ENCODE measurements around the gene RAB10.

RAB10 gene

GRCh38 chr2:26174691-26175465 is 141.0 kb downstream of the RAB10 start:
- no peaks in the 10 kb centered on the region for H3K79me2 ChIP-seq (ENCODE audit: low read length)
- peaks cover 20% of the 10 kb centered on the region for H3K4me1 ChIP-seq (ENCODE audit: low read length)
- H3K9ac ChIP-seq (ENCODE audit: low read length) = no peak overlapping the region
- H4K20me1 ChIP-seq (ENCODE audit: insufficient read depth, low read length) = no peaks in the 10 kb centered on the region
- no peak overlapping the region for H3K4me3 ChIP-seq (ENCODE audit: low read length)
- no peak overlapping the region for H3K27ac ChIP-seq (ENCODE audit: low read length)
- H3K9me3 ChIP-seq (ENCODE audit: insufficient read depth, low read length) = no peaks in the 10 kb centered on the region
- peak overlapping the region; percentile 41; the same call in 1 of the 2 replicates for H3K4me2 ChIP-seq (ENCODE audit: low read length)
- no peaks in the 10 kb centered on the region for H3K36me3 ChIP-seq (replicated peaks; ENCODE audit: low read depth, low read length)
- H3K27me3 ChIP-seq (ENCODE audit: low read depth, low read length) = no peaks in the 10 kb centered on the region
- no peak for TF ChIP-seq EZH2phosphoT487 (IDR thresholded peaks at IDR 0.05; ENCODE audit: low read depth)
- TF ChIP-seq CTCF (IDR thresholded peaks at IDR 0.05; ENCODE audit: low read depth, low read length) = no peak
- no peak overlapping the region for H2AFZ ChIP-seq (ENCODE audit: low read depth, low read length)

- peak overlapping the region; percentile 41 for H3K4me2 ChIP-seq (ENCODE audit: low read length)
- no peaks in the 10 kb centered on the region for H3K36me3 ChIP-seq (replicated peaks; ENCODE audit: low read depth, low read length)
- no peak overlapping the region for H3K27ac ChIP-seq (ENCODE audit: low read length)
- TF ChIP-seq CTCF (IDR thresholded peaks at IDR 0.05; ENCODE audit: low read depth, low read length) (no peak), EZH2phosphoT487 (IDR thresholded peaks at IDR 0.05; ENCODE audit: low read depth) (no peak)
- H3K4me1 ChIP-seq (ENCODE audit: low read length) = peaks cover 20% of the 10 kb centered on the region
- H3K27me3 ChIP-seq (ENCODE audit: low read depth, low read length) = no peaks in the 10 kb centered on the region
- no peaks in the 10 kb centered on the region for H3K79me2 ChIP-seq (ENCODE audit: low read length)
- no peak overlapping the region for H3K9ac ChIP-seq (ENCODE audit: low read length)
- no peaks in the 10 kb centered on the region for H4K20me1 ChIP-seq (ENCODE audit: insufficient read depth, low read length)
- no peaks in the 10 kb centered on the region for H3K9me3 ChIP-seq (ENCODE audit: insufficient read depth, low read length)
- H2AFZ ChIP-seq (ENCODE audit: low read depth, low read length) = no peak overlapping the region
- no peak overlapping the region for H3K4me3 ChIP-seq (ENCODE audit: low read length)
Observed at GRCh38 chr2:26175466-26176278, 141.8 kb downstream of the RAB10 start.

- no peaks in the 10 kb centered on the region for H3K79me2 ChIP-seq (ENCODE audit: low read length)
- peaks cover 20% of the 10 kb centered on the region for H3K4me1 ChIP-seq (ENCODE audit: low read length)
- H3K9me3 ChIP-seq (ENCODE audit: insufficient read depth, low read length) = no peaks in the 10 kb centered on the region
- no peaks in the 10 kb centered on the region for H3K27me3 ChIP-seq (ENCODE audit: low read depth, low read length)
- no peak overlapping the region for H3K9ac ChIP-seq (ENCODE audit: low read length)
- no peak overlapping the region for H3K27ac ChIP-seq (ENCODE audit: low read length)
- no peak for TF ChIP-seq EZH2phosphoT487 (IDR thresholded peaks at IDR 0.05; ENCODE audit: low read depth)
- no peak for TF ChIP-seq CTCF (IDR thresholded peaks at IDR 0.05; ENCODE audit: low read depth, low read length)
- H3K36me3 ChIP-seq (replicated peaks; ENCODE audit: low read depth, low read length) = no peaks in the 10 kb centered on the region
- no peaks in the 10 kb centered on the region for H4K20me1 ChIP-seq (ENCODE audit: insufficient read depth, low read length)
- no peak overlapping the region for H3K4me2 ChIP-seq (ENCODE audit: low read length)
- no peak overlapping the region for H2AFZ ChIP-seq (ENCODE audit: low read depth, low read length)
- no peak overlapping the region for H3K4me3 ChIP-seq (ENCODE audit: low read length)
Observed at GRCh38 chr2:26176279-26176615, 142.4 kb downstream of the RAB10 start.

GRCh38 chr2:26177122-26177521 is 143.2 kb downstream of the RAB10 start:
- H3K79me2 ChIP-seq (ENCODE audit: low read length) = no peaks in the 10 kb centered on the region
- H3K4me1 ChIP-seq (ENCODE audit: low read length) = peaks cover 20% of the 10 kb centered on the region
- H3K27me3 ChIP-seq (ENCODE audit: low read depth, low read length) = no peaks in the 10 kb centered on the region
- TF ChIP-seq CTCF (IDR thresholded peaks at IDR 0.05; ENCODE audit: low read depth, low read length) = no peak
- TF ChIP-seq EZH2phosphoT487 (IDR thresholded peaks at IDR 0.05; ENCODE audit: low read depth) = no peak
- H3K36me3 ChIP-seq (replicated peaks; ENCODE audit: low read depth, low read length) = no peaks in the 10 kb centered on the region
- no peak overlapping the region for H3K4me3 ChIP-seq (ENCODE audit: low read length)
- H3K9ac ChIP-seq (ENCODE audit: low read length) = no peak overlapping the region
- H3K27ac ChIP-seq (ENCODE audit: low read length) = no peak overlapping the region
- H3K9me3 ChIP-seq (ENCODE audit: insufficient read depth, low read length) = no peaks in the 10 kb centered on the region
- no peak overlapping the region for H3K4me2 ChIP-seq (ENCODE audit: low read length)
- no peaks in the 10 kb centered on the region for H4K20me1 ChIP-seq (ENCODE audit: insufficient read depth, low read length)
- H2AFZ ChIP-seq (ENCODE audit: low read depth, low read length) = no peak overlapping the region
